HuH-7 (cell line): ENCODE measurements around the gene ENPP7.

Source experiments
- DNase-seq: peaks from one replicate; pipeline ENCODE4 v3.0.0; 2011; ENCODE audit warnings: low spot score

ENPP7 gene

DNA sequence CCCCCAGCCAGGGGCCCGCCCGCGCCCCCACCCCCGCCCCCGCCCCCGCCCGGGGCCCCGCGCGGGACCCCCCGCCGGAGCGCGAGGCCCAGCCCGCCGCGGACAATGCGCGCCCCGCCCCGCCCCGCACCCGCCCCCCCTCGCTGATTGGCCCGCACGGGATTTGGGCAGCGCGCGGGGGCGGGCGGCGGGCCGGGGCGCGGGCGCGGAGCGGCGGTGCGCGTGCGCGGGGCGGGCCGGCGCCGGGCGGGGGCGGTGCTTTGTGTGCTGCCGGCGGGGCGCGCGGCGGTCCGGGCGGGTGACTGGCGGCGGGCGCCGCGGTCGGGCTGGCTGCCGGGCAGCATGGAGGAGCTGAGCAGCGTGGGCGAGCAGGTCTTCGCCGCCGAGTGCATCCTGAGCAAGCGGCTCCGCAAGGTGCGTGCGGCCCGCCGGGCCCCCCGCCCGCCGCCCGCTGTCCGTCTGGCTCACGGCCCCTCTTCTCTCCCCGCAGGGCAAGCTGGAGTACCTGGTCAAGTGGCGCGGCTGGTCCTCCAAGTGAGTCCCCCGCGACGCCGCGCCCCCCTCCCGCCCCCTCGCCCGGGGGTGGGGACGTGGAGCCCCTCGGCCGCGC, 47.3 kb downstream of the ENPP7 start, which contains the start of gene CBX2:
CBX2 (plus strand) TSS at position 255 of the 610 bp plus-strand sequence; CDS start at position 343, 88 bp downstream.
- DNase-seq: peak; percentile 94

DNA sequence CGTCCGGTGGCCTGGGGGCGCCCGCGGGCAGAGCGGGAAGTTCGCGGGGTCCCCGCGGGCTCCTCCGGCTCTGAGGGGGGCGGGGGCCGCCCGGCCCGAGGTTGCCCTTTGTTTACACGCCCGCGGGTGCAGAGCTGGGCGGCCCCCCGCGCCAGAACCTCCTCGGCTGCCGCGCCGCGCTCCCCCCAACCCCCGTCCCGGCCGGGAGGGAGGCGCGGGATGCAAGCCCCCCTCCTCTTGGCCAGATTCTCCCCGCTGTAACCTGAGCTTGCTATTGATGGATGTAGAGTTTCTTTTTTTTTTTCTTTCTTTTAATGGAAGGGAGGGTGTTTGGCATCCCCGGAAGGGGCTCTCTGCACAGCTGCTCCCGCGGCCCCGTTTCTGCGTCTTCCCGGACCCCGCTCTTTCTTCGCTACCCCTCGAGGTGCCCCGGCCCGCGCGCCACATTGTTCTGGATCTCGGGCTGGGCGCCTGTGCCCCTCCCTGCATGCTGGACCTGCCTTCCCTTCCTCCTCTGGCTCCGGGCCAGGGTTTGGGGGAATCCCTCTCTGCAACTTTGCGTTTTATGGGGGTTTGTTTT, 47.9 kb downstream of the ENPP7 start:
- no peak for DNase-seq

DNA sequence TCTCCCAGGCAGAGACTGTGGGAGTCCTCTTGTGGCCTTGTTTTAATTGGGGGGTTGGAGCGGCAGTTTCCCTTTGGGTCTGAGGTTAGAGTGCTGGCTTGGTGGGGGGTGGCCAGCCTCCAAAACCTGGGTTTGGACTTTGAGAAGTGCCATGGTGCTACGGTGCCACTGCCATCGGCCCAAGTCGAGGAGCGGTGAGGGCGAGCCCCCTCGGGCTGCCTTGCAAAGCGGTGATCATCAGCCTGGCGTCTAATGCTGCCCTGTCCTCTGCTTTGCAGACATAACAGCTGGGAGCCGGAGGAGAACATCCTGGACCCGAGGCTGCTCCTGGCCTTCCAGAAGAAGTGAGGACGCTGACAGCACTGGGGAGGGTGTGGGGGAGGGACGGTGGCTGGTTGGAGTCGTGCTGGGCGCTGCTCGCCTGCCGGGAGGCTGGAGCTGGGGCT, 48.4 kb downstream of the ENPP7 start:
- DNase-seq: no peak

DNA sequence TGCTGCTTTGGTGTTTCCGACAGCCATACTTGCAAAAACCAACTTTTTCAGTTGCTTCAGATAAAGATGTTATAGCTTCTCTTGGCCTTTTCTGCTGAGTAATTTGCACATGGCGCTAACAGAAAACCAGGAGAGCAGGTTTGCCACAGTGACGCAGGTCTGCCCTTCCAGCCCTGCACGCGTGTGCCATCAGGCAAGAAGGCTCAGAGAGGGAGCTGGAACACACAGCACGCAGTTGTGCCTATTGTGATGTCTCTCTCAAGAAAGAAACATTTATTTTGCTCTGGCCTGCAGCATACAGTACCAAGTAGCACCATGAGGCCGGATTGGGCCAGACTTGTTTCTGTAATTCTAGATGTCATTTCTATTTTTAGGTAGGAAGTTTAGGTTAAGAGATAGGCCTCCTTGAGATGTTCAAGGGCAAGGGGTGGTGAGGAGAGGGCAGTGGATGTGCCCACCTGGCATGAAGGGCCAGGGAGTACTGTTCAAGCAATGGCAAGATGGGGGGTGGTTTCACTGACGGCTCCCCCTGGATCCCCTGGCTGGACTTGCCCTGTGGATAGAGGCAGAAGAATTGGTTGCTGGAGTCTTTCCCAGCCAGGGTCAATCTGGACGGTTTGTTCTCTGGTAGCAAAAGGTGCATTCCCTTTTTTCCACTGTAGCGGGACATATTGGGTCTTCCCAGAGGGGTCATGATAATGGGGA, 49.1 kb downstream of the ENPP7 start:
- DNase-seq: no peak

DNA sequence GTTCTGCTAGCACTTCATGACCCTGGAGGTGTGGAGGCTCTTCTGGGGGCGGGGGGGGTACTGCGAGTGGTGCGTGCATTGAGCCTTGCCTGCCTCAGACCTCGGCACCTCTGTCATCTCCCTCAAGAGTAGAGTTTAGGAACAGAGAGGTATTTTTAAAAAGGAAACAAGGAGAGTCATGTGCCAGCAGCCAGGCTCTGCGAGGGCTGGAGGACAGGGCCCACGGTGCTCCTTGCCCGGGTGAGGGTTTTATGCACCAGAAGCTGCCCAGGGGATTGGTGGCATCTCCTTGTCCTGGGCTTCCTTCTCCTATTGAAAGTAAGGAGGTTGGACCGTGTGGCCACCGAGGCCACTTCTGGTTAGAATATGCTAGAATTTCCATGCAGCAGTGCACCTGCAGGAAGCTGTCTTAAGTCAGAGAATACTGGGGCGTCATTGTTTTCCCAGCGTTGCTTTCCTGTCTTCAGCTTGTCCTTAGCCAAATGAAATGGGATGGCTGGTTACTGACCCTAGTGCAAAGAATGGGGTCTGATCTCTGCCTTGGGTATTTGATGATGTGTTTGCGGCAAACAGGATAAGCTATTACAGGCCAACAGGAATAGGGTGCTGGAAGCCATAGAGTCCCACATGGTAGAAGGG, 50.4 kb downstream of the ENPP7 start:
- no peak for DNase-seq

DNA sequence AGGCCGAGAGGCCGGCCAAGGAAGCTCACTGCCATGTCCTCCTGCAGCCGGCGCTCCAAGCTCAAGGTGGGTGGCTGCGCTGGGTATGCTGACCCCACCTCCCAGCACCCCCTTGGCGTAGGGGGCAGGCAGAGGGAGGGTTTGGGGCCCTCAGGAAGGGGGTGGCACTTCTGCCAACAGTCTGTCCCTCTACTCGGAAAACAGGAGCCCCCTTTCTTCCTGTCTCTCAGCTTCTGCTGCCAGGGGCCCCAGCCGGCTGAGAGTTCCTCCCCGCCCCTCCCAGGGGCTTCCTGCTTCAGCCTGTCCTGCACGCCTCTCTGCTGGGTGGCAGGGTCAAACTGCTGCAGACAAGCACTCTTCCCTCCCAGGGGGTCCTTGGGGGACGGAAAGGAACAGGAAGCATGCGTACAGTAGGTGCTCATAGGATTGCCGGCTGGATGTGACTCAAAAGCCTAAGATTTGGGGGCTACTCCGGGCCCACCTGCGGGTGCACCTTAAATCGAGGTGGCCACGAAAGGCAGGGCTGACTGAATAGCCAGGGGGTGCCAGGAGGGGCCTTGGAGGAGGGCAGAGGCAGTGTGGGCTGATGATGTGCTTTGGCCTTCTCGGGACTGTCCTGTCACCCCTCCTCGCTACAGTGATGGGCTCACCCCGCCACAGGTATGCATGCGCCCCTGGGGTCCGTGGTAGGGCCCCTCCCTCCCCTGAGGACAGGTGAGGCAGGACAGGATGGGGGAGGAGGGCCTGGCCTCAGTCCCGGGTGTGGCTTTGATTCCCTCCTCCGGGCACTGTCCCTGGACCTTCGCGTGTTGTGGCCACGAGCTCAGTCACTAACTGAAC, 51.2 kb downstream of the ENPP7 start:
- no peak for DNase-seq

DNA sequence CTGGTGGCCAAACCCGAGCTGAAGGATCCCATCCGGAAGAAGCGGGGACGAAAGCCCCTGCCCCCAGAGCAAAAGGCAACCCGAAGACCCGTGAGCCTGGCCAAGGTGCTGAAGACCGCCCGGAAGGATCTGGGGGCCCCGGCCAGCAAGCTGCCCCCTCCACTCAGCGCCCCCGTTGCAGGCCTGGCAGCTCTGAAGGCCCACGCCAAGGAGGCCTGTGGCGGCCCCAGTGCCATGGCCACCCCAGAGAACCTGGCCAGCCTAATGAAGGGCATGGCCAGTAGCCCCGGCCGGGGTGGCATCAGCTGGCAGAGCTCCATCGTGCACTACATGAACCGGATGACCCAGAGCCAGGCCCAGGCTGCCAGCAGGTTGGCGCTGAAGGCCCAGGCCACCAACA, 53.1 kb downstream of the ENPP7 start:
- DNase-seq: no peak

DNA sequence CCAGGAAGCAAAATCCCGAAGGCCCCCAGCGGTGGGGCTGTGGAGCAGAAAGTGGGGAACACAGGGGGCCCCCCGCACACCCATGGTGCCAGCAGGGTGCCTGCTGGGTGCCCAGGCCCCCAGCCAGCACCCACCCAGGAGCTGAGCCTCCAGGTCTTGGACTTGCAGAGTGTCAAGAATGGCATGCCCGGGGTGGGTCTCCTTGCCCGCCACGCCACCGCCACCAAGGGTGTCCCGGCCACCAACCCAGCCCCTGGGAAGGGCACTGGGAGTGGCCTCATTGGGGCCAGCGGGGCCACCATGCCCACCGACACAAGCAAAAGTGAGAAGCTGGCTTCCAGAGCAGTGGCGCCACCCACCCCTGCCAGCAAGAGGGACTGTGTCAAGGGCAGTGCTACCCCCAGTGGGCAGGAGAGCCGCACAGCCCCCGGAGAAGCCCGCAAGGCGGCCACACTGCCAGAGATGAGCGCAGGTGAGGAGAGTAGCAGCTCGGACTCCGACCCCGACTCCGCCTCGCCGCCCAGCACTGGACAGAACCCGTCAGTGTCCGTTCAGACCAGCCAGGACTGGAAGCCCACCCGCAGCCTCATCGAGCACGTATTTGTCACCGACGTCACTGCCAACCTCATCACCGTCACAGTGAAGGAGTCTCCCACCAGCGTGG, 53.7 kb downstream of the ENPP7 start:
- no peak for DNase-seq

DNA sequence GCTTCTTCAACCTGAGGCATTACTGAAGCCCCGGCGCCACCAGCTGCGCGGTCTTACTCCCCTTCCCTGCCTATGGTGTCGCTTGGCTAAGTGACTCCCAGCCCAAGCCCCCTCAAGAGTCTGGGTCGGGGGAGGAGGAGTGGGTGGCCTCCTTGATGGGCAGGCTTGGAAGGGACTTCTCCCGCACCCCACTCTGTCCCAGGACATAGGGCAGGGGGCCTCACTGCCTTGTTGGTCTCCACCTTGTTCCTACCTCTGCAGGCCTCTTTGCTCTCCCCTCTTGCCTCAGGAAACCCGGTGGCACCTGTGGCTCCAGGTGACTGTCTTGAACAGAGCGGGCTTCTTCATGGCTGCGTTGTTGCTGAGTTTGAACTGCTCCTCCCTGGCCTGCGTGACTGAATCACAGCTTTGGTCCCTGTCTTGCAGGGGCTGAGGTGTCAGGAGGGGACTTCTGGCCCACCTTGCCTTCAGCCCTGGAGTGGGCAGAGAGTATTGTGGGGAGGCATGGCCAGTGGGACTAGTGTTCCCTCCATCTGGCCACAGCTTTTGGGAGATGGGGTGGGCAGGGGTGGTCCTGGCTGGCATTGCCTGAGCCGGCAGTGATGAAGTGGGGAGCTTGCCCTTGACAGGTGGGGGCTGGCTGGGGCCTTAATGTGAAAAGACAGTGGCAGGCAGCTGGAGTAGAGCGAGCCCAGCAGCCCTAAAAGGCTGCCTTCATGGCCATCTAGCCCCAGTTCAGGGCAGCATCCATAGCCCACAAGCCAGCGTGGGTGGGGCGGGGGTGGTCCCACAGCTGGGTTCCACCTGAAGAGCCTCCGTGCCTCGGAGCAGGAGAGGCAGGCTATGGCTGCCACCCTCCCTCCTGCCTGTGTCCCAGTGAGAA, 54.5 kb downstream of the ENPP7 start:
- no peak for DNase-seq

DNA sequence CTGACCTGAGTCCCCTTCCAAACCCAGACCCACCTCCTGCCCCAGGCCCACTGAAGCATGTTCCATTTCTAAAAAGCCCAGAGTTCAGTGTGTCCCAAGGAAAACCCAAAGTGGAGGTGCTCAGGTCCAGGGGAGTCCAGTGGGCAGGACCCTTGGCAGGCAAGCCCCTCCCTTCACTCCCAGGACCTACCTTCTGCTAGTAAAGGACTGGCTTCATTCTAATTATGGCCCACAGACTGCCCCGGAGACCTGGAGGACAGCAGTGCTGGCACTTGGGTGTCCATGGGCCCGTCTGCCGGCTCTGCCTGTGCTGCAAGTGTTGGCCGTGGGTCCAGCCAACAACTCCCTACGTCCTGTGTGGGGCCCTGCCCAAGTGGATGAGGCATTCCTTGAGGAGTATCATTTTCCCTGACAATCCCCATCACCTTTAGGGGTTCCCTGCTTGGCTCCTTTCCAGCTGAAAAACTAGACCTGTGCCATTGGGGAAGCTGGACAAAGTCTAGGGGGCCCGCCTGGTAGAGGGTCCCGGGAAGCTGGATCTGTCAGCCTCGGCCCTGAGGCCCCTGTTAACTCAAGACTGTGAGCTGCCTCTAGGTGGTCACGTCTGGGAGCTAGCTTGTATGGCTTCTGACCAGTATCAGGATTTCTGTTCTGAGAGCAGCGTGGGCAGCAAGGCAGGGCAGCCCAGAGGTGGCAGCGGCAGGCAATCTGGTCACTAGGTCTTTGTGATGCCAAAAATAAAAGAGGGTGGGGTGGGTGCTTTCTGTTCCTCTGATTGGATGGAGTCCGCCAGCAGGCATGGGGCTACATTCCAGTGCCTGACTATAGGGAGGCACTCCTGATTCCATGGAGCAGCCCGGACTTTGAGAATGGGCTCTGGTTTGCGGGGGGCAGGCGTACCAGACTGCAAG, 55.4 kb downstream of the ENPP7 start:
- no peak for DNase-seq

DNA sequence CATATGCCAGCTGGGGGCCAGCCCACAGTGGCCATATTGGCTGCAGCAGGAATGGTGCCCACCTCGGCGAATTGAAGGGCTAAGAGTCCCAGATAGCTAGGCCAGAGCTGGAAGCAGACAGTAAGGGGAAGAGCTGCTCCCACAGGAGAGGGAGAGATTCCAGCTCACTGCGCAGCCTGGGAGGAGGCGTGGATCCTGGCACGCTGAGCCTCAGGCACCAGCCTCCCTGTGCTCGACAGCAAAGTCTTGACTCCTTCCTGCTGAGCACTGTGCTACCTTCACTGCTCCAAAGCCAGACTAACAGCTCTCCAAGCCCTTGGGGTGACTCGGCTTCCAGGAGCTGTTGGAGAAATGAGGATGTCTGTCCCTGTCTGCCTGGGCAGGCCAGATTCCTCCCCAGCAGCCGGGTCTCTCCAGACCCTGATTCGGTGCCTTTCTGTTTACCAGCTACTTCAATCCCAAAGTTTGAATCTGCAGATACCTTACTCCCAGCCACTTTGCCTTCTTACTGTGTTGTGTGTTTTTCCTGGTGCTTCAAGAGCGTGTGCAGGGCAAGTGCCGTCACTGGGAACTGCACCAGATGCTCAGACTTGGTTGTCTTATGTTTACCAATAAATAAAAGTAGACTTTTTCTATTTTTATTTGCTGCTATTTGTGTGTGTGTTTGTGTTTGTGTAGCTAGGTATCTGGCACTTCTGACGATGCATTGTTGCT, 56.3 kb downstream of the ENPP7 start:
- DNase-seq: no peak

DNA sequence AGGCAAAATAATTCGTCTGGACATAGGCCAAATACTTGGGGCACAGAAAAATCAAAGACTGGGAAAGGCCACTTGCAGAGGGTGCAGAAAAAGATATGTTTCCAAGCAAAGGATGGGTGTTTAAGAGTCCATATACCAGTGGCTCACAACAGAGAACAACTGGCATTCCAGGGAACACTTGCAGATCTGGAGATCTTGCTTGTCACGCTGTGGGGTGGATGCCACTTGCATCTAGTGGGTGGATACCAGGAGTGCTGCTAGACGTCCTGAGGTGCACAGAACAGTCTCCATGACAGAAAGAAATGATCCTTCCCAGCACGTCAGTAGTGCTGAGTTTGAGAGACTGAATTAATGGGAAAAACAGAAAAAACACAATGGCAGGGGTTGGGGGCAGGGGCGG, 57.7 kb downstream of the ENPP7 start:
- no peak for DNase-seq

DNA sequence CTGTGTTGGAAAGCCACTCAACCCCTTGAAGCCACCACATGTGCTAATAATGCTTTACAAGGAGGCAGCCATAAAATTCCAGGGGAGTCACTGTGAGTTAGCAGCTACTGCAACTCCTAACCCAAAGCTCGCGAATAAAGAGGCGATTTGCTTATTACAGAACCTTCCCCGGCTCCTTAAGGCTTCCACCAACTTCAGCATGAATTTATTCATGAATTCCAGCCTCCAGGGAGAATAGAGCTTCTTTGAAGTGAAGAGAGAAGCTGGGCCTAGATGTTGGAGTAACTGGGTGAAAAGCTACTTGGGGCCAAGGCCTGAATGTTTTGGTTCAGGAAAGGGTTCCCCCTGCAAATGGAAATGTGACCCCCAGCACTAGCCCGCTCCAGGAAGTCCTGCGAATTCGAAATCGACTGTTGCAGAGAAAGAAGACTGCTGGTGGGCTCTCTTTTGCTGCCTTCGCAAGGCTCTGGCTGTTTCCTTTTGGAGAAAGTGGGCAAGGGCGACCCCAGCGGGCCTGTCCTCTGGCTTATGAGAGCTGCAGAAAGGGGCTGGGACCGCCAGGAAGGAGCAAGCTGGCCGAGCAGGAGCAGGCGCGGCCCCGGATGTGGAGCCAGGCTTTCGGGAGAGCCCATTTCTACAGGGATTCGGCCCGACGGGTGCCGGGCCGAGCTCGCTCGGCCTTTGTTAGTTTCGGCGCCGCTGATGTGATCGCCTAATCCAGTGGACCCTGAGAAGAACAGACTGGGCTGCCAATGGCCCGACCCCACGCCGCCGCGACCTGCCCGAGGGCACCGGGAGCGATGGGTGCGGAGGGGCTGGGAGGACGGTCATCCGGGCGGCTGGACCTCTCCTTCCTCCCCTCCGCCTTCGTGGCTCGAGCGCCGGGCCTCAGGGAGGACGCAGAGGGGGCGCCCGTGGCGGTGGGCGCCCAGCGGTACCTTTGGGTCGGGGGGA, 58.5 kb downstream of the ENPP7 start:
- DNase-seq: peak; percentile 88

DNA sequence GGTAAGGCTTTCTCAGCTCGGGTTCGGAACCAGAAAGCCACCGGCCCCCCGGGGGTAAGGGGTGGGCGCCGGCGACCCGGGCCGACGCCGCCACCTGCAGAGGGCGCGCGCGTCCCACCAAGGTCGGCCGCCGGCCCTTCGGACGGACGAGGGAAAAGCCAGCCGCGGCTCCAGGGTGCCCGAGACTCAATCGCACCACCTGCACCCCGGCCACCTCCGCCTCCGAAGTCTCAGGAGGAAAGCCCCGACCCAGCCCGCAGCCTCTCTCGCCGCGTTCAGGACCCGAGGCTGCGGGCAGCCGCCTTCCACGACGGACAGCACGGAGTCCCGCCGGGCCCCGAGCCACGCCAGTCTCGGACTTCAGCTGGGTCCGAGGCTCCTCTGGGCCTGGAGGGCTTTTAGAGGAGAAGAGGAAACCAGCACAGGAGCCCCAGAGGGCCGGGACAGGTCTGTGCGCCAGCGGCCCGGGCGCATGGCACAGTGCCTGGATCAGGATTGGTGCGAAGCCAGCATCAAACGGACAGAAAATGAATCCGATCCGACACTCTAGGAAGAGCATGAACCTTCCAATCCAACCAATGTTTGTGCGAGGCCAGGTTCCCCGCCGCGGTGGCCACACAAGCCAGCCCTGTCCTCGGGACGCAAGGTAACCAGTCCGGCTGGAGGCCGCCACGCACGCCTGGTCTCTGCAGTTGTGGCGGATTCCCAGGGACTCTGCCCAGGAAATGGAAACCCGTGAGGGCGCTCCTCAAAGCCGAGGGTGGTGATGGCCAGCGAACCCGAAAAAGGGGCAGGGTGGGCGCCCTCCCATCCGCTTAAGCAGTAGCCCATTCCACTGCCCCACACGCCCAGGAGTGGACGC, 59.4 kb downstream of the ENPP7 start:
- peak; percentile 97 for DNase-seq

DNA sequence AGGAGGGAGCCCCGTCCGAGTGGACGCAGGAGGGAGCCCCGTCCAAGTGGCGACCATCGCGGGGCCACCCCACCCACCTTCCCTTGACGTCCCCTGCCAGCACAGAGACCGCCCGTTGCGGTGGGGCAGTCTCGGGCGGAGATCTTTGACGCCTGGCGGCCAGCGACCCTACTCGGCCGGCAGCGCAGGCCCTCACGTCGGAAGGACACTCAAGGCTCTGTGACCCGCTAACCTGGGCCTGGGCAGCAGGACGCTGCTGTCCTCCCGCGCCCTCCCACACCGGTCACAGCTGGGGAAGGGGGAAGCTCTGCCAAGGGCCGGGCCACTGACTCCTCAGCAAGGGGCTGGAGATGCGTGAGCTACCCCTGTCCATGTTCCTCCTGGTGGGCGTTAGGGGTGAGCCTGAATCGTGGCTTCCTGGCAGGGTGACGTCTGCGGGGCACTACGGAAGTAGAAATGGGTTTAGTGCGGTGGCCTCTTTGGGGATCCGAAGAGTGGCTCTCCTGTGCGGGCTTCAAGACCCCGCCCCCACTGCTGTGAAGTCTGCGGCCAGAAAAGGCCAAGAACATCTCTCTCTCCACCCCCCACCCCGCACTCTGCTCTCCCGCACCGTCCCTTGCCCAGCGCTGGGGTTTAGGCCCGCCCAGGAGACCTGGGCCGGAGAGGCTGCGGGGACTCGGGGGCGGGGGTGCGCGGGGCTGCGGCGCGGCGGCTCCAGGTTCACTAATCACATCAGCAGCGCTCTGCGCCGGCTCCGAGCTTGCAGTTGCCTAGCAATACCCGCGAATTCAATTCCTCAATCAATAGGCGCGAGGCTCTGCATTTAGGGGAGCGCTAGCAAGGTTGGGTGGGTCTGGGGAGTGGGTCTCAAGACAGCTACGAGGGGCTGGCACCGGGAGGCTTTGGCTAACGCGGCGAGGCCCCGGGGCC, 60.3 kb downstream of the ENPP7 start:
- DNase-seq: no peak
